Body of pancreas (tissue), 4 donors: ENCODE measurements around the gene ZNF440. TPM values are rescaled to one million over a fixed set of nuclear protein-coding genes. Genes with fewer than 3 reads are reported as not detected.

Source experiments
- ATAC-seq: fragments of 150-250 bp; one replicate; pipeline ENCODE4 v1.9.1; 2016
- DNase-seq, 4 donors: peaks; one replicate each; pipeline ENCODE4 v3.0.0-alpha.2; 2019
- H3K27ac ChIP-seq, 4 donors: fragments of 200-600 bp; sonication (generic); 1 replicate in 3 of 4; 2 replicates in 1 of 4; pipeline versions ENCODE4 v1.5.1 to v1.6.1; 2016 to 2019; ENCODE audit warnings: mild to moderate bottlenecking in 1 of 4, mixed read lengths in 1 of 4, moderate library complexity in 1 of 4
- H3K27me3 ChIP-seq, 2 donors: fragments of 200-600 bp; sonication (generic); one replicate each; pipeline ENCODE4 v1.6.0; 2016; ENCODE audit warnings: mild to moderate bottlenecking in 1 of 2
- H3K36me3 ChIP-seq, 2 donors: fragments of 200-600 bp; sonication (generic); replicated peaks in 1 of 2; 2 replicates each; pipeline ENCODE4 v1.5.1; 2016; ENCODE audit warnings: low read depth in 2 of 2; ENCODE audit not compliant: insufficient read depth in 1 of 2
- H3K4me1 ChIP-seq: fragments of 200-600 bp; sonication (generic); one replicate; pipeline ENCODE4 v1.6.0; 2016
- H3K4me3 ChIP-seq, 2 donors: fragments of 200-600 bp; sonication (generic); 1 replicate in 1 of 2; 2 replicates in 1 of 2; pipeline ENCODE4 v1.5.1; 2016 to 2019
- H3K9me3 ChIP-seq, 3 donors: fragments of 200-600 bp; sonication (generic); 1 replicate in 2 of 3; 2 replicates in 1 of 3; pipeline ENCODE4 v1.5.1; 2016
- POLR2A ChIP-seq, 3 donors: fragments of 450-650 bp; IDR thresholded peaks; one replicate each; pipeline ENCODE4 v1.6.1; 2016; ENCODE audit warnings: antibody characterized with exemption in 3 of 3, mild to moderate bottlenecking in 2 of 3
- whole genome bisulfite sequencing, 2 donors: methylation state at CpG; one replicate each; pipeline ENCODE4 v1.1.5; 2017; 5-methylcytosine and 5-hydroxymethylcytosine counted together
- intact Hi-C: fragments of 100-400 bp; cut with DNase I; formaldehyde crosslinking; loops from one replicate; pipeline ENCODE4 v1.15.1; 2023
- total RNA-seq, 2 donors: library from RNA; depleted of rRNA; stranded (reverse); fragments of >200 nt; gene quantifications; one replicate each; pipeline ENCODE4 v1.1.0, GENCODE V29; 2016
- TF ChIP-seq, protein P1 (sequence below), 7 experiments: fragments of 450-650 bp in 4 of 7; fragments of 200-600 bp in 3 of 7; sonication (generic) in 3 of 7; IDR thresholded peaks; one replicate each; pipeline ENCODE4 v1.5.1; 2016 to 2019; ENCODE audit warnings: antibody characterized with exemption in 7 of 7

ZNF440 gene
- total RNA-seq, 2 donors from 2014 or later: 6.0 to 11.9 TPM

DNA sequence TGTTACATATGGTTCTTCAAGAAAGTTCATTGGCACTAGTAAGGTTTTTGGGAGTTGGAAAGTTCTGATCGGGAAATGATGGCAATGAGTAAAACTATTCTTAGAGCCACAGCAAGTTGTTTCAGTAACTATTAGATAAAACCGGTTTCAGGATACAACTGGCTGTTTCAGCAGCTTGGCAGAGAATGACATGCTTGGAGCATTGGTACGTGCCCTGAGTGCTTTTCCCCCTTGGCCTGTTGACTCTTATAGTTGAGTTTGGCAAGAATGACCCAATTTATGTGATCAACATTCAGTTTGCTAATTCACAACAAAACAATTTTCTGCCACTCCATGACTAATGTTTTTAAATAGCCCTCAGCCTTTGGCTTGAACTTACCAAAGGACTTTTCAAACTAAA, 26.5 kb upstream of the ZNF440 start:
- Histone ChIP-seq H3K36me3 (no peaks in the 10 kb centered on the region), H3K4me1 (no peaks in the 10 kb centered on the region), H3K9me3 (peaks cover 0 to 64% (median 0%) of the 10 kb centered on the region in 3 donors), H3K4me3 (no peak overlapping the region), H3K27me3 (no peaks in the 10 kb centered on the region), H3K27ac (no peak overlapping the region)
- TF ChIP-seq, protein P1, sequence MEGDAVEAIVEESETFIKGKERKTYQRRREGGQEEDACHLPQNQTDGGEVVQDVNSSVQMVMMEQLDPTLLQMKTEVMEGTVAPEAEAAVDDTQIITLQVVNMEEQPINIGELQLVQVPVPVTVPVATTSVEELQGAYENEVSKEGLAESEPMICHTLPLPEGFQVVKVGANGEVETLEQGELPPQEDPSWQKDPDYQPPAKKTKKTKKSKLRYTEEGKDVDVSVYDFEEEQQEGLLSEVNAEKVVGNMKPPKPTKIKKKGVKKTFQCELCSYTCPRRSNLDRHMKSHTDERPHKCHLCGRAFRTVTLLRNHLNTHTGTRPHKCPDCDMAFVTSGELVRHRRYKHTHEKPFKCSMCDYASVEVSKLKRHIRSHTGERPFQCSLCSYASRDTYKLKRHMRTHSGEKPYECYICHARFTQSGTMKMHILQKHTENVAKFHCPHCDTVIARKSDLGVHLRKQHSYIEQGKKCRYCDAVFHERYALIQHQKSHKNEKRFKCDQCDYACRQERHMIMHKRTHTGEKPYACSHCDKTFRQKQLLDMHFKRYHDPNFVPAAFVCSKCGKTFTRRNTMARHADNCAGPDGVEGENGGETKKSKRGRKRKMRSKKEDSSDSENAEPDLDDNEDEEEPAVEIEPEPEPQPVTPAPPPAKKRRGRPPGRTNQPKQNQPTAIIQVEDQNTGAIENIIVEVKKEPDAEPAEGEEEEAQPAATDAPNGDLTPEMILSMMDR (IDR thresholded peaks at IDR 0.05): no peak
- TF ChIP-seq POLR2A (IDR thresholded peaks at IDR 0.05): no peak
- 70 to 84% methylated on average over 3 of the region's 3 CpGs for WGBS, 2 donors
- DNase-seq (no peak), ATAC-seq (no peak)
- intact Hi-C loops: loop anchor here (10.0 kb wide), 1 partner anchor 207 kb away; no protein-coding TSS in a partner anchor

DNA sequence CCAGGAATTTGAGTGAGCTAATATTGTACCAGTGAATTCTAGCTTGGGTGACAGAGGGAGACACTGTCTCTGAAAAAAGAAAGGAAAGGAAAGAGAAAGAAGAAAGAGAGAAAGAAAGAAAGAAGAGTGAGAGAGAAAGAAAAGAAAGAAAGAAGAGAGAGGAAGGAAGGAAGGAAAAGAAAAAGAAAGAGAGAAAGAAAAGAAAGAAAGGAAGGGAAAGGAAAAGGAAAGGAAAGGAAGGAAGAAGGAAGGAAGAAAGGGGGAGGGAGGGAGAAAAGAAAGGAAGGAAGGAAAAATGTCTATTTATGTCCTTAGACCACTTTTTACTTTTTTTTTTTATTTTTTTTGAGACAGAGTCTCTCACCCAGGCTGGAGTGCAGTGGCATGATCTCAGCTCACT, 21.1 kb upstream of the ZNF440 start:
- Histone ChIP-seq H3K4me3 (no peak overlapping the region), H3K27ac (no peak overlapping the region), H3K9me3 (peaks cover 0 to 23% (median 0%) of the 10 kb centered on the region in 3 donors), H3K4me1 (peaks cover 10% of the 10 kb centered on the region), H3K27me3 (no peaks in the 10 kb centered on the region), H3K36me3 (no peaks in the 10 kb centered on the region)
- TF ChIP-seq, protein P1 (IDR thresholded peaks at IDR 0.05): no peak
- TF ChIP-seq POLR2A (IDR thresholded peaks at IDR 0.05): no peak
- DNase-seq: no peak
- no peak for ATAC-seq
- intact Hi-C loops: no loop called here

DNA sequence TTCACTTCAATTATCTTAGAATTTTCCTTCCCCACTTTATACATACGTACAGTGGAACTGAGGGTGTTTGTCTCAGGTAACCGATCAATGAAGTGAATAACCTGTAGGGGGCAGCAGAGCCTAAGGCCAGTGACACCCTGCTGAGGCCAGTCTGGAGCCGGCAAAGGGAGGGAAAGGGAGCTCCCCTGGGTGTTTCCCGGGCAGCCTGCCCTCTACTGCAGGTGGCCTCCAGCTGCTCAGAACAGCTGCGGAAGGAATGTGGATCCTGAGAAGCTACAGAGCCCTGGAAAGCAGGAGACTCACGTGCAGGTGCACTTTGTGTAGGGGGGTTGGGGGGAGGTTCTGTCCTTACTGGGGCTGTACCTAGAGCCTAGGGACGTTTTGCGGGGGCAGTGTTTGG, 16.6 kb upstream of the ZNF440 start:
- intact Hi-C loops: no loop called here
- Histone ChIP-seq H3K27me3 (no peaks in the 10 kb centered on the region), H3K27ac (peak overlapping the region; percentile 43 to 90 (median 84)), H3K36me3 (no peaks in the 10 kb centered on the region), H3K4me3 (no peak overlapping the region), H3K4me1 (peaks cover 17% of the 10 kb centered on the region), H3K9me3 (no peaks in the 10 kb centered on the region)
- 1 to 6% methylated on average over 7 to 8 of the region's 8 CpGs for WGBS, 2 donors
- ATAC-seq: peak; percentile 94
- DNase-seq: peak; percentile 94 to 97 (median 97)
- no peak for TF ChIP-seq POLR2A (IDR thresholded peaks at IDR 0.05)
- TF ChIP-seq, protein P1 (IDR thresholded peaks at IDR 0.05): peak; percentile 82 to 98 (median 94)

DNA sequence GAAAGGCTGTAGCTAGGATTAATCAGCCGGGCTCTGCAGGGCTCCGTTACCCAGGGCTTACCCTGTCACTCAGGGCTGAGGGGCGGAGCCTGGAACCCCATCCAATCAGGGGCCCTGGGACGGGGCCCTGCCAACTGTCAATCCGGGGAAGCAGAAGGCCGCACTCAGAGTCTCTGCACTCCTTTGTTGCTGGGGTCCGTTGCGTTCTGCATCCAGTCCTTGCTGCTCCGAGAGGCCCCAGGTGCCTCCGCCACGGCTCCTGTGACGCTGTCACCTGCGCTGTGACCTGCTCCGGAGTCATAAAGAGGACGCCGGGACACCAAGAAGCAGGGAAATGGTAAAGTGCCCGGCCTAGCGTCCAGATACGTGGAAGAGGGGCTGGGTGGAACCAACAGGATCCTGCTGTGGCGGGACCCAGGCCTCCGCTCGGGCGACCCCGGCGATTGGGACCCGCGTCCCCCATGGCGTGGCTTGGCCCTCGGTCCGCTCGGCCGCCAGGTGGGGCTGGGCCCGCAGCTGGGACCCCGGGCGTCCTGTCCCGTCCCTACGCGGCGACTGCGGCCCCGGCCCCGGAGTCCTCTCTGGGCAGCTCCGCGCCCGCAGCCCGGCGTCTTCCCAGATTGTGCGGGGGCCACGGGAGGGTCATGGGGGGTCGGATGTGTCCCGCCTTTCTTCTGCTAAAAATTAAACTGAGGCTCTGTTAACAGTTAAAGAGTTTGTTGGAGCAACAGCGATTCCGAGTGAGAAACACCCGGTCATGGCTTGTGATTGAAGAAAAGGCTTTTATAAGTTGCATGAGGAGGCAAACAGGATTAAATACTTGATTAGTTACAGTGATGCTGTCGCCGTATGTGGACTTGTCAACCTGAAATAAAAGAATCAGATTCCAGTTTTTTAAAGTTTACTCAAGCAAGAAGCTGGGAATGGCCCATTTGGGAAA, 15.4 kb upstream of the ZNF440 start, which contains the start of gene ZNF491:
Gene ZNF491, plus strand, starts transcription at position 133 of the 940 bp plus-strand sequence. CDS start 7,431 bp downstream, outside the sequence.
- peak; percentile 95 for ATAC-seq
- TF ChIP-seq, protein P1 (IDR thresholded peaks at IDR 0.05): peak in 6 of 7 experiments; percentile 11 to 47 (median 30)
- TF ChIP-seq POLR2A (IDR thresholded peaks at IDR 0.05): peak; percentile 47 to 86 (median 83)
- peak within 1 kb of the TSS; percentile 48 to 53 for H3K4me3 ChIP-seq
- WGBS, 2 donors: 0 to 1% methylated on average over 14 to 56 of the region's 56 CpGs
- intact Hi-C loops: no loop called here
- peaks cover 17% of the 10 kb centered on the region for H3K4me1 ChIP-seq
- H3K36me3 ChIP-seq: no peaks in the 10 kb centered on the region
- H3K9me3 ChIP-seq: no peaks in the 10 kb centered on the region
- no peaks in the 10 kb centered on the region for H3K27me3 ChIP-seq
- DNase-seq: peak; percentile 93 to 97 (median 96)
- peak within 1 kb of the TSS; percentile 43 to 90 (median 84) for H3K27ac ChIP-seq
